ENCODE results near the gene HLA-E.

GRCh38 chr6:30491991-30492952 is 3.0 kb downstream of the HLA-E start:
- TF ChIP-seq, protein P1, sequence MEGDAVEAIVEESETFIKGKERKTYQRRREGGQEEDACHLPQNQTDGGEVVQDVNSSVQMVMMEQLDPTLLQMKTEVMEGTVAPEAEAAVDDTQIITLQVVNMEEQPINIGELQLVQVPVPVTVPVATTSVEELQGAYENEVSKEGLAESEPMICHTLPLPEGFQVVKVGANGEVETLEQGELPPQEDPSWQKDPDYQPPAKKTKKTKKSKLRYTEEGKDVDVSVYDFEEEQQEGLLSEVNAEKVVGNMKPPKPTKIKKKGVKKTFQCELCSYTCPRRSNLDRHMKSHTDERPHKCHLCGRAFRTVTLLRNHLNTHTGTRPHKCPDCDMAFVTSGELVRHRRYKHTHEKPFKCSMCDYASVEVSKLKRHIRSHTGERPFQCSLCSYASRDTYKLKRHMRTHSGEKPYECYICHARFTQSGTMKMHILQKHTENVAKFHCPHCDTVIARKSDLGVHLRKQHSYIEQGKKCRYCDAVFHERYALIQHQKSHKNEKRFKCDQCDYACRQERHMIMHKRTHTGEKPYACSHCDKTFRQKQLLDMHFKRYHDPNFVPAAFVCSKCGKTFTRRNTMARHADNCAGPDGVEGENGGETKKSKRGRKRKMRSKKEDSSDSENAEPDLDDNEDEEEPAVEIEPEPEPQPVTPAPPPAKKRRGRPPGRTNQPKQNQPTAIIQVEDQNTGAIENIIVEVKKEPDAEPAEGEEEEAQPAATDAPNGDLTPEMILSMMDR (IDR thresholded peaks at IDR 0.05): no peak
- TF ChIP-seq POLR2A (IDR thresholded peaks at IDR 0.05): no peak
